Neuronal stem cell (in vitro differentiated cells): ENCODE data around the gene PHF12.
"Not testable (repeated sequence)": the region's sequence is repeated elsewhere in the genome, so short reads cannot be mapped to it uniquely, and the experiment has no call there.

ENCODE experiments used
- DNase-seq: peaks from one replicate; pipeline ENCODE4 v3.0.0-alpha.2; 2013; ENCODE audit warnings: low spot score
- H2AFZ ChIP-seq: one replicate; pipeline ENCODE4 v1.6.1; 2013; ENCODE audit warnings: mild to moderate bottlenecking, low read length, inconsistent platforms
- H2AK5ac ChIP-seq: 2 replicates; pipeline ENCODE4 v1.6.1; 2013; ENCODE audit warnings: low read depth, mild to moderate bottlenecking, inconsistent platforms, low read length, moderate library complexity, mixed read lengths
- H2BK120ac ChIP-seq: 2 replicates; pipeline ENCODE4 v1.6.1; 2013; ENCODE audit warnings: low read depth, mild to moderate bottlenecking, inconsistent platforms, low read length, moderate library complexity, mixed read lengths
- H2BK12ac ChIP-seq: one replicate; pipeline ENCODE4 v1.6.1; 2013; ENCODE audit warnings: low read length, inconsistent platforms
- H2BK15ac ChIP-seq: 2 replicates; pipeline ENCODE4 v1.6.1; 2013; ENCODE audit warnings: mild to moderate bottlenecking, low read length, inconsistent platforms, mixed read lengths
- H2BK5ac ChIP-seq: one replicate; pipeline ENCODE4 v1.6.1; 2013; ENCODE audit warnings: inconsistent platforms, mild to moderate bottlenecking, low read length, moderate library complexity
- H3K14ac ChIP-seq: one replicate; pipeline ENCODE4 v1.6.1; 2013; ENCODE audit warnings: low read length, inconsistent platforms
- H3K18ac ChIP-seq: 2 replicates; pipeline ENCODE4 v1.6.1; 2013; ENCODE audit warnings: low read length, inconsistent platforms
- H3K23ac ChIP-seq: 2 replicates; pipeline ENCODE4 v1.6.1; 2013; ENCODE audit warnings: low read depth, mild to moderate bottlenecking, mixed read lengths, low read length, inconsistent platforms; ENCODE audit not compliant: poor library complexity
- H3K27ac ChIP-seq: replicated peaks from 3 replicates; pipeline ENCODE4 v1.5.1; 2013; ENCODE audit warnings: low read length, inconsistent platforms
- H3K27me3 ChIP-seq, 3 experiments: 2 replicates each; pipeline ENCODE4 v1.6.1; 2013; ENCODE audit warnings: low read length in 3 of 3, mild to moderate bottlenecking in 2 of 3, inconsistent platforms in 1 of 3, low read depth in 1 of 3, mixed read lengths in 1 of 3, moderate library complexity in 1 of 3; ENCODE audit not compliant: control insufficient read depth in 3 of 3, insufficient read depth in 3 of 3
- H3K36me3 ChIP-seq, 2 donors: replicated peaks in 1 of 2; 2 replicates each; pipeline ENCODE4 v1.6.1; 2013; ENCODE audit warnings: low read length in 2 of 2; ENCODE audit not compliant: control insufficient read depth in 2 of 2, insufficient read depth in 2 of 2
- H3K4ac ChIP-seq: 2 replicates; pipeline ENCODE4 v1.6.1; 2013; ENCODE audit warnings: inconsistent platforms, mild to moderate bottlenecking, low read length, moderate library complexity
- H3K4me1 ChIP-seq, 2 donors: 1 replicate in 1 of 2; 2 replicates in 1 of 2; pipeline ENCODE4 v1.6.1; 2013; ENCODE audit warnings: low read length in 2 of 2, low read depth in 1 of 2; ENCODE audit not compliant: control insufficient read depth in 2 of 2, insufficient read depth in 1 of 2
- H3K4me2 ChIP-seq: one replicate; pipeline ENCODE4 v1.6.1; 2013; ENCODE audit warnings: mild to moderate bottlenecking, low read length, inconsistent platforms; ENCODE audit not compliant: insufficient read depth, poor library complexity, severe bottlenecking
- H3K4me3 ChIP-seq, 2 donors: 2 replicates each; pipeline ENCODE4 v1.5.1; 2013; ENCODE audit warnings: low read length in 2 of 2, mild to moderate bottlenecking in 2 of 2, inconsistent platforms in 1 of 2, moderate library complexity in 1 of 2
- H3K79me1 ChIP-seq: one replicate; pipeline ENCODE4 v1.6.1; 2013; ENCODE audit warnings: low read depth, mild to moderate bottlenecking, inconsistent platforms, low read length, moderate library complexity
- H3K9ac ChIP-seq: one replicate; pipeline ENCODE4 v1.6.1; 2013; ENCODE audit warnings: mild to moderate bottlenecking, low read depth, low read length, inconsistent platforms; ENCODE audit not compliant: poor library complexity
- H3K9me3 ChIP-seq, 2 donors: replicated peaks in 1 of 2; 2 replicates each; pipeline versions ENCODE3 to v1.6.1; 2013; ENCODE audit warnings: low read length in 2 of 2, mild to moderate bottlenecking in 2 of 2, inconsistent platforms in 1 of 2, low read depth in 1 of 2, mixed read lengths in 1 of 2, moderate library complexity in 1 of 2; ENCODE audit not compliant: control insufficient read depth in 2 of 2, insufficient read depth in 1 of 2
- H4K8ac ChIP-seq: one replicate; pipeline ENCODE4 v1.6.1; 2013; ENCODE audit warnings: low read depth, mild to moderate bottlenecking, inconsistent platforms, low read length, moderate library complexity
- H4K91ac ChIP-seq: one replicate; pipeline ENCODE4 v1.6.1; 2013; ENCODE audit warnings: low read length, low read depth, mild to moderate bottlenecking, inconsistent platforms; ENCODE audit not compliant: poor library complexity
- WGBS, 2 donors: extraction: QIAGEN DNeasy Blood & Tissue Kit; methylation state at CpG; one replicate each; pipeline ENCODE4 v1.1.7; 2013; ENCODE audit warnings: missing lambda C conversion rate in 2 of 2, mixed read lengths in 1 of 2; ENCODE audit not compliant: insufficient read length in 2 of 2, insufficient replicate concordance in 1 of 2; ENCODE audit errors: extremely low coverage in 2 of 2; 5-methylcytosine and 5-hydroxymethylcytosine counted together

The PHF12 gene

GRCh38 chr17:28893248-28894183 is 57.8 kb downstream of the PHF12 start:
- H2BK15ac ChIP-seq, H3K14ac ChIP-seq, H3K79me1 ChIP-seq, H3K4ac ChIP-seq, H3K27ac ChIP-seq, H3K18ac ChIP-seq, H3K27me3 ChIP-seq, H2BK12ac ChIP-seq, H2AFZ ChIP-seq, H3K23ac ChIP-seq, H4K8ac ChIP-seq, H2BK5ac ChIP-seq, DNase-seq, H3K9me3 ChIP-seq, H3K9ac ChIP-seq, H4K91ac ChIP-seq, H2BK120ac ChIP-seq, H3K4me2 ChIP-seq, H2AK5ac ChIP-seq, H3K4me3 ChIP-seq: not testable (repeated sequence)
- WGBS, 2 donors = no CpG with 5 or more reads among the region's 16 CpGs
- Histone ChIP-seq H3K4me1 (peaks cover 7 to 22% of the 10 kb centered on the region in 2 donors), H3K36me3 (peaks cover 3 to 21% of the 10 kb centered on the region in 2 donors)

DNA sequence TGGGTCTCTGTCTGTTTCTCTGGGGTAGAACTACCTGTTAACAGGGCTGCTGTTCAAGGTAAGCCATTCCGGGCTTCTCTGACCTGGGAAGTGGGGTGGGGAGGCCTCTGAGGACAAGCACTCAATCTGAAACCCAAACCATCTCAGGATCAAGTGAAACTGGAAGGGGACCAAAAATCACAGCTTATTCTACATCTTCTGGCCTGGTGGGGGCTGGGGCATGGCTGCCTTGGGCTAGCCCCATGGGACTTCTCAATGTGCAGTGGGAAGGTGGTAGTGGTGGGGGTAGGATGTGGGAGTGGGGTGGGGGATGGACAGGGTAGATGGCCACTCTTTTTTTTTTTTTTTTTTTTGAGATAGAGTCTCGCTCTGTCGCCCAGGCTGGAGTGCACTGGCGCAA is 59.3 kb downstream of the PHF12 start:
- Histone ChIP-seq H3K4me3 (no peak overlapping the region), H3K4ac (no peak overlapping the region), H2BK12ac (no peak overlapping the region), H3K36me3 (peaks cover 3 to 27% of the 10 kb centered on the region in 2 donors), H4K91ac (no peak overlapping the region), H4K8ac (no peak overlapping the region), H2BK120ac (no peak overlapping the region), H3K27me3 (no peaks in the 10 kb centered on the region), H2AFZ (no peak overlapping the region), H2BK5ac (no peak overlapping the region), H2BK15ac (no peak overlapping the region), H3K9ac (no peak overlapping the region), H3K14ac (no peak overlapping the region), H2AK5ac (no peak overlapping the region), H3K4me2 (no peak overlapping the region), H3K9me3 (no peaks in the 10 kb centered on the region), H3K23ac (peak overlapping the region; percentile 20), H3K4me1 (peaks cover 7 to 25% of the 10 kb centered on the region in 2 donors), H3K79me1 (peaks cover 3% of the 10 kb centered on the region), H3K18ac (no peak overlapping the region), H3K27ac (no peak overlapping the region)
- DNase-seq = no peak
- WGBS, 2 donors = no CpG with 5 or more reads among the region's 4 CpGs

GRCh38 chr17:28891201-28891600 is 60.1 kb downstream of the PHF12 start:
- no peak overlapping the region for H4K8ac ChIP-seq
- no peaks in the 10 kb centered on the region for H3K27me3 ChIP-seq
- H3K79me1 ChIP-seq = peaks cover 3% of the 10 kb centered on the region
- H2AFZ ChIP-seq = no peak overlapping the region
- H3K18ac ChIP-seq = no peak overlapping the region
- H2AK5ac ChIP-seq = no peak overlapping the region
- H2BK5ac ChIP-seq = no peak overlapping the region
- H2BK12ac ChIP-seq = no peak overlapping the region
- no peak overlapping the region for H2BK120ac ChIP-seq
- H3K36me3 ChIP-seq = peaks cover 6 to 29% of the 10 kb centered on the region in 2 donors
- H3K4me3 ChIP-seq = no peak overlapping the region
- no peak overlapping the region for H3K4me2 ChIP-seq
- H3K27ac ChIP-seq = no peak overlapping the region
- no peak overlapping the region for H3K14ac ChIP-seq
- H3K4ac ChIP-seq = no peak overlapping the region
- no CpG with 5 or more reads among the region's 1 CpG for WGBS, 2 donors
- H4K91ac ChIP-seq = no peak overlapping the region
- no peak for DNase-seq
- H3K4me1 ChIP-seq = peaks cover 5 to 23% of the 10 kb centered on the region in 2 donors
- H2BK15ac ChIP-seq = no peak overlapping the region
- H3K23ac ChIP-seq = no peak overlapping the region
- no peak overlapping the region for H3K9ac ChIP-seq
- H3K9me3 ChIP-seq = no peaks in the 10 kb centered on the region

- Histone ChIP-seq H2AK5ac (no peak overlapping the region), H2AFZ (no peak overlapping the region), H3K4me1 (peaks cover 0 to 18% of the 10 kb centered on the region in 2 donors), H2BK120ac (no peak overlapping the region), H3K27me3 (no peaks in the 10 kb centered on the region), H3K79me1 (peaks cover 3% of the 10 kb centered on the region), H3K36me3 (peaks cover 12 to 41% of the 10 kb centered on the region in 2 donors), H2BK15ac (no peak overlapping the region), H3K9ac (no peak overlapping the region), H3K27ac (no peak overlapping the region), H3K18ac (no peak overlapping the region), H3K4me2 (no peak overlapping the region), H4K8ac (no peak overlapping the region), H2BK5ac (no peak overlapping the region), H3K14ac (no peak overlapping the region), H3K4ac (no peak overlapping the region), H4K91ac (no peak overlapping the region), H2BK12ac (no peak overlapping the region), H3K9me3 (no peaks in the 10 kb centered on the region), H3K4me3 (no peak overlapping the region), H3K23ac (no peak overlapping the region)
- no CpG with 5 or more reads among the region's 5 CpGs for WGBS, 2 donors
- DNase-seq = no peak
Measured at GRCh38 chr17:28889996-28890395, 61.3 kb downstream of the PHF12 start.
